SH-SY5Y (cell line): Measurements from ENCODE around the gene TMEM192.

Experiments used
- GATA2 ChIP-seq: IDR thresholded peaks from 2 replicates; pipeline ENCODE4 v1.6.1; 2011; ENCODE audit warnings: mild to moderate bottlenecking, low read depth, low read length
- GATA3 ChIP-seq: IDR thresholded peaks from 2 replicates; pipeline ENCODE4 v1.6.1; 2011; ENCODE audit warnings: low read depth, mild to moderate bottlenecking, low read length, moderate library complexity

DNA sequence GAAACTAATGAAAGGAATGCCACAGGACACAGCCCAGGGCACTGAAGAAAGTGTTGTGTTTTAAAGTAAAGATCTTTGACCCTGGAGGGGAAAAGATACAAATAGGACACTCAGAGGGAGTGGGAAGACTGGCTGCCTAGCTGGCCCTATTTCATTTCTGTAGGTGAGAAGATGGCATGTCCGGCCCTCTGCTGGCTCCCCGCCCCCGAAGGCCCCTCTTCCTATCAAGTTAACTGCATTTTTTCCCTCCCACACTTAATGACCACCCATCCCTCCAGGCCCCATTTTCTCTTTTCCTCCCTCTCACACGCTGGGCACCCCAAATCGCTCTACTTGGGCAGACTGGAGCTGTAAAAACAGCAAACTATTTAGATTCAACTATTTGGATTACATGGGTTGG lies 64.5 kb downstream of the TMEM192 start:
- TF ChIP-seq GATA3: no peak
- TF ChIP-seq GATA2: no peak
